ENCODE data around the gene ARHGAP40.

Gene ARHGAP40

GRCh38 chr20:38579219-38579910, 22.2 kb upstream of the ARHGAP40 start:
- H3K4me3 ChIP-seq (ENCODE audit: low read depth, low read length), result no peak overlapping the region
- peak; percentile 55; the same call in 1 of the 2 replicates for TF ChIP-seq EGR2 (tag by site-specific recombination; IDR thresholded peaks at IDR 0.05; ENCODE audit: low read depth)
- no peak for TF ChIP-seq BCL11B (tag by site-specific recombination; IDR thresholded peaks at IDR 0.05; ENCODE audit: low read depth)
- TF ChIP-seq ZNF335 (tag by site-specific recombination; conservative IDR thresholded peaks at IDR 0.05), result no peak
- no peak for TF ChIP-seq REST (tag by site-specific recombination; IDR thresholded peaks at IDR 0.05)
- no peak for TF ChIP-seq ZNF654 (tag by site-specific recombination; IDR thresholded peaks at IDR 0.05; ENCODE audit: low read depth)
- no peak for TF ChIP-seq ZNF394 (tag by site-specific recombination; IDR thresholded peaks at IDR 0.05; ENCODE audit: borderline replicate concordance)
- peak; percentile 38 for TF ChIP-seq ZFHX2 (tag by site-specific recombination; conservative IDR thresholded peaks at IDR 0.05)
- H3K36me3 ChIP-seq (ENCODE audit: control insufficient read depth in 2 of 2, insufficient read depth in 1 of 2, low read length in 2 of 2), result peaks cover 0 to 24% of the 10 kb centered on the region in 2 experiments; a peak in 1 of 3 replicates
- ChIA-PET CTCF (interaction anchor here (0.7 to 0.8 kb wide), 2 partner anchors 25 to 685 kb away, joined by 3 read pairs; no protein-coding TSS in a partner anchor), POLR2A (no interaction called here)
- H3K4me1 ChIP-seq (ENCODE audit: control insufficient read depth, insufficient read depth, low read length), result no peaks in the 10 kb centered on the region
- no peak overlapping the region for H3K27ac ChIP-seq (ENCODE audit: extremely low read depth, low read depth, low read length)
- no peaks in the 10 kb centered on the region for H3K9me3 ChIP-seq (ENCODE audit: control insufficient read depth, insufficient read depth, low read depth, low read length)

- Histone ChIP-seq H3K4me1 (ENCODE audit: control insufficient read depth, insufficient read depth, low read length) (no peaks in the 10 kb centered on the region), H3K4me3 (ENCODE audit: low read depth, low read length) (no peak overlapping the region), H3K36me3 (ENCODE audit: control insufficient read depth in 2 of 2, insufficient read depth in 1 of 2, low read length in 2 of 2) (peaks cover 0 to 18% of the 10 kb centered on the region in 2 experiments; a peak in 1 of 3 replicates), H3K9me3 (ENCODE audit: control insufficient read depth, insufficient read depth, low read depth, low read length) (no peaks in the 10 kb centered on the region), H3K27ac (ENCODE audit: extremely low read depth, low read depth, low read length) (no peak overlapping the region)
- CTCF ChIA-PET, result no interaction called here
- POLR2A ChIA-PET, result no interaction called here
- peak; percentile 86 for TF ChIP-seq SCRT2 (tag by site-specific recombination; IDR thresholded peaks at IDR 0.05)
- no peak for TF ChIP-seq ZNF549 (tag by site-specific recombination; IDR thresholded peaks at IDR 0.05)
Measured at GRCh38 chr20:38579921-38580320, 21.7 kb upstream of the ARHGAP40 start.

- TF ChIP-seq ZNF600 (tag by site-specific recombination; IDR thresholded peaks at IDR 0.05) (peak; percentile 55), ZNF629 (tag by site-specific recombination; IDR thresholded peaks at IDR 0.05) (peak; percentile 72), GLIS1 (tag by site-specific recombination; IDR thresholded peaks at IDR 0.05) (peak; percentile 31; the same call in 1 of the 2 replicates), ZNF449 (tag by site-specific recombination; IDR thresholded peaks at IDR 0.05) (peak; percentile 86), PRDM2 (tag by site-specific recombination; IDR thresholded peaks at IDR 0.05; ENCODE audit: borderline replicate concordance) (no peak), ZBTB8A (tag by site-specific recombination; IDR thresholded peaks at IDR 0.05) (peak; percentile 21; the same call in 1 of the 2 replicates), ZNF112 (tag by site-specific recombination; IDR thresholded peaks at IDR 0.05) (no peak), ZFP3 (tag by site-specific recombination; IDR thresholded peaks at IDR 0.05; ENCODE audit: low read depth) (no peak)
- ChIA-PET POLR2A (no interaction called here), CTCF (interaction anchor here (1.3 kb wide), 1 partner anchor 31 kb away, joined by 3 read pairs; no protein-coding TSS in a partner anchor)
- H3K4me3 ChIP-seq (ENCODE audit: low read depth, low read length), result no peak within 1 kb of the TSS
- H3K4me1 ChIP-seq (ENCODE audit: control insufficient read depth, insufficient read depth, low read length), result no peaks in the 10 kb centered on the region
- no peaks in the 10 kb centered on the region for H3K9me3 ChIP-seq (ENCODE audit: control insufficient read depth, insufficient read depth, low read depth, low read length)
- no peak within 1 kb of the TSS for H3K27ac ChIP-seq (ENCODE audit: extremely low read depth, low read depth, low read length)
- H3K36me3 ChIP-seq (ENCODE audit: control insufficient read depth in 2 of 2, insufficient read depth in 1 of 2, low read length in 2 of 2), result peaks cover 0 to 7% of the 10 kb centered on the region in 2 experiments; a peak in 1 of 3 replicates
Measured at GRCh38 chr20:38581013-38581412, 20.6 kb upstream of the ARHGAP40 start, which contains the start of gene ADIG. Gene ADIG, plus strand, starts transcription at chr20:38581197. Its CDS starts 54 bp downstream, at chr20:38581251.
